ENCODE measurements around the gene ALDOB. TPM values are rescaled to one million over a fixed set of nuclear protein-coding genes. Genes with fewer than 3 reads are reported as not detected.

The ALDOB gene
- total RNA-seq, 4 donors from 2014 or later: 0.52 TPM; not detected in 3

- TF ChIP-seq CTCF (IDR thresholded peaks at IDR 0.05) (no peak), POLR2A (IDR thresholded peaks at IDR 0.05) (no peak)
- DNase-seq (ENCODE audit: low spot score in 2 of 2): no peak
- H3K4me3 ChIP-seq (ENCODE audit: low read depth, poor library complexity, severe bottlenecking): no peak overlapping the region
- intact Hi-C loops (cut with DNase I; ENCODE audit: low total_unique reads): no loop called here
- WGBS, 2 donors: 83 to 85% methylated on average over 2 of the region's 2 CpGs
Observed at GRCh38 chr9:101419863-101420262, 15.7 kb downstream of the ALDOB start.

- DNase-seq (ENCODE audit: low spot score in 2 of 2): no peak
- H3K4me3 ChIP-seq (ENCODE audit: low read depth, poor library complexity, severe bottlenecking): no peak overlapping the region
- WGBS, 2 donors: 81 to 82% methylated on average over 7 of the region's 7 CpGs
- TF ChIP-seq POLR2A (IDR thresholded peaks at IDR 0.05) (no peak), CTCF (IDR thresholded peaks at IDR 0.05) (no peak)
- intact Hi-C loops (cut with DNase I; ENCODE audit: low total_unique reads): no loop called here
Observed at GRCh38 chr9:101418518-101419430, 16.8 kb downstream of the ALDOB start.

GRCh38 chr9:101417977-101418376, 17.6 kb downstream of the ALDOB start:
- TF ChIP-seq POLR2A (IDR thresholded peaks at IDR 0.05): no peak
- TF ChIP-seq CTCF (IDR thresholded peaks at IDR 0.05): no peak
- H3K4me3 ChIP-seq (ENCODE audit: low read depth, poor library complexity, severe bottlenecking): no peak overlapping the region
- intact Hi-C loops (cut with DNase I; ENCODE audit: low total_unique reads): no loop called here
- DNase-seq (ENCODE audit: low spot score in 2 of 2): no peak

- no peak for TF ChIP-seq CTCF (IDR thresholded peaks at IDR 0.05)
- TF ChIP-seq POLR2A (IDR thresholded peaks at IDR 0.05): no peak
- DNase-seq (ENCODE audit: low spot score in 2 of 2): no peak
- H3K4me3 ChIP-seq (ENCODE audit: low read depth, poor library complexity, severe bottlenecking): no peak overlapping the region
- intact Hi-C loops (cut with DNase I; ENCODE audit: low total_unique reads): no loop called here
Observed at GRCh38 chr9:101417389-101417788, 18.2 kb downstream of the ALDOB start.

- intact Hi-C loops (cut with DNase I; ENCODE audit: low total_unique reads): no loop called here
- no peak for TF ChIP-seq CTCF (IDR thresholded peaks at IDR 0.05)
- no peak for TF ChIP-seq POLR2A (IDR thresholded peaks at IDR 0.05)
- no peak for DNase-seq (ENCODE audit: low spot score in 2 of 2)
- H3K4me3 ChIP-seq (ENCODE audit: low read depth, poor library complexity, severe bottlenecking): no peak overlapping the region
Observed at GRCh38 chr9:101415578-101415977, 20.0 kb downstream of the ALDOB start.

GRCh38 chr9:101414839-101415238, 20.7 kb downstream of the ALDOB start:
- TF ChIP-seq POLR2A (IDR thresholded peaks at IDR 0.05): no peak
- TF ChIP-seq CTCF (IDR thresholded peaks at IDR 0.05): no peak
- intact Hi-C loops (cut with DNase I; ENCODE audit: low total_unique reads): no loop called here
- DNase-seq (ENCODE audit: low spot score in 2 of 2): no peak

More at GRCh38 chr9:101414839-101415238, 20.7 kb downstream of the ALDOB start:
- no peak overlapping the region for H3K4me3 ChIP-seq (ENCODE audit: low read depth, poor library complexity, severe bottlenecking)
